GM12874 (cell line): ENCODE measurements around the gene ERFL.

Experiments used
- CTCF ChIP-seq: IDR thresholded peaks from 2 replicates; pipeline ENCODE4 v1.5.1; 2011; ENCODE audit warnings: low read depth, mild to moderate bottlenecking, control low read depth, low read length, moderate library complexity; ENCODE audit not compliant: insufficient read depth

ERFL gene

GRCh38 chr19:41928754-41929535 lies 696 bp upstream of the ERFL start:
- no peak for TF ChIP-seq CTCF

- no peak for TF ChIP-seq CTCF
Measured at GRCh38 chr19:41927497-41928192, 604 bp downstream of the ERFL start.

GRCh38 chr19:41926763-41927496 lies 1.3 kb downstream of the ERFL start:
- TF ChIP-seq CTCF: no peak

- TF ChIP-seq CTCF: no peak
Measured at GRCh38 chr19:41926028-41926762, 2.1 kb downstream of the ERFL start.

GRCh38 chr19:41925208-41926003 lies 2.8 kb downstream of the ERFL start:
- TF ChIP-seq CTCF: no peak

GRCh38 chr19:41924151-41925145 lies 3.8 kb downstream of the ERFL start:
- TF ChIP-seq CTCF: no peak
